WTC11 (cell line): ENCODE measurements around the gene TOB2.

ENCODE experiments used
- ZNF121 ChIP-seq: sonication (generic); formaldehyde crosslinking; IDR thresholded peaks from 2 replicates; pipeline ENCODE4 v1.8.0; 2023; ENCODE audit warnings: missing genetic modification reagents
- TF ChIP-seq, protein P1 (sequence below): fragments of 200-600 bp; IDR thresholded peaks from 2 replicates; pipeline ENCODE4 v1.8.0; 2022; ENCODE audit warnings: antibody characterized with exemption

DNA sequence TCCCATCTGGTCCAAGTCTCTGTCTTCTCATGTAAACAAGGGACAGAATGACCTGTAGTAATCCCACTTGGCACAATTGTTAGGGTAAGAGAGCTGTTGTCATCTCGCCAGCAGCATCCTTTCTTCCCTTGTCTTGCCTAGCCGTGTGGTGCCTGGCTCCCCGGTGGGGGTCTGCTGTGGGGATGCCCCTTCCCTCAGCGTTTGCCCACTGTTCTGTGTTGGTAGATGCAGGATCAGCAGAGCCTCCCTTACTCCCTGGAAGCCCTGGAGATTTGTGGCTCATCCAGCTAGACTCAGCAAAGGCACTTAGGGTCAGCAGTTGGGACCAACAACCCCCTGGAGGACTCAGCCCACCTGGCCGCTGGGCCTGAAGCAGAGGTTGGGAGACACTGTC lies 35.3 kb upstream of the TOB2 start:
- TF ChIP-seq, protein P1, sequence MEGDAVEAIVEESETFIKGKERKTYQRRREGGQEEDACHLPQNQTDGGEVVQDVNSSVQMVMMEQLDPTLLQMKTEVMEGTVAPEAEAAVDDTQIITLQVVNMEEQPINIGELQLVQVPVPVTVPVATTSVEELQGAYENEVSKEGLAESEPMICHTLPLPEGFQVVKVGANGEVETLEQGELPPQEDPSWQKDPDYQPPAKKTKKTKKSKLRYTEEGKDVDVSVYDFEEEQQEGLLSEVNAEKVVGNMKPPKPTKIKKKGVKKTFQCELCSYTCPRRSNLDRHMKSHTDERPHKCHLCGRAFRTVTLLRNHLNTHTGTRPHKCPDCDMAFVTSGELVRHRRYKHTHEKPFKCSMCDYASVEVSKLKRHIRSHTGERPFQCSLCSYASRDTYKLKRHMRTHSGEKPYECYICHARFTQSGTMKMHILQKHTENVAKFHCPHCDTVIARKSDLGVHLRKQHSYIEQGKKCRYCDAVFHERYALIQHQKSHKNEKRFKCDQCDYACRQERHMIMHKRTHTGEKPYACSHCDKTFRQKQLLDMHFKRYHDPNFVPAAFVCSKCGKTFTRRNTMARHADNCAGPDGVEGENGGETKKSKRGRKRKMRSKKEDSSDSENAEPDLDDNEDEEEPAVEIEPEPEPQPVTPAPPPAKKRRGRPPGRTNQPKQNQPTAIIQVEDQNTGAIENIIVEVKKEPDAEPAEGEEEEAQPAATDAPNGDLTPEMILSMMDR: no peak
- no peak for TF ChIP-seq ZNF121 (CRISPR knock-in tag)
